Upper lobe of left lung (tissue), 6 donors: ENCODE data around the gene COA7. TPM values are rescaled to one million over a fixed set of nuclear protein-coding genes. Genes with fewer than 3 reads are reported as not detected.

Experiments
- ATAC-seq, 2 donors: fragments of 200-7000 bp; cut with Tn5 transposase; one replicate each; pipeline ENCODE4 v1.9.1; 2022; ENCODE audit warnings: mild to moderate bottlenecking in 2 of 2, moderate library complexity in 2 of 2; ENCODE audit not compliant: low FRiP score in 2 of 2
- DNase-seq, 2 donors: peaks; one replicate each; pipeline ENCODE4 v3.0.0-alpha.2; 2019 to 2020
- H3K27ac ChIP-seq, 4 donors: fragments of 200-600 bp; sonication (generic); one replicate each; pipeline ENCODE4 v1.5.1; 2016 to 2019
- H3K27me3 ChIP-seq, 4 donors: fragments of 200-600 bp; sonication (generic); one replicate each; pipeline ENCODE4 v1.5.1; 2017 to 2019
- H3K36me3 ChIP-seq, 4 donors: fragments of 200-600 bp; sonication (generic); one replicate each; pipeline ENCODE4 v1.5.1; 2016 to 2019
- H3K4me1 ChIP-seq, 4 donors: fragments of 200-600 bp; sonication (generic); one replicate each; pipeline ENCODE4 v1.5.1; 2018 to 2019
- H3K4me3 ChIP-seq, 4 donors: fragments of 200-600 bp; sonication (generic); one replicate each; pipeline ENCODE4 v1.5.1; 2017 to 2019; ENCODE audit warnings: mild to moderate bottlenecking in 2 of 4, moderate library complexity in 1 of 4
- H3K9me3 ChIP-seq, 4 donors: fragments of 200-600 bp; sonication (generic); one replicate each; pipeline ENCODE4 v1.5.1; 2018 to 2019
- CTCF ChIP-seq, 6 experiments: fragments of 450-650 bp in 4 of 6; fragments of 200-600 bp in 2 of 6; sonication (generic) in 2 of 6; IDR thresholded peaks; one replicate each; pipeline ENCODE4 v1.5.1; 2016 to 2019; ENCODE audit warnings: antibody characterized with exemption in 6 of 6
- EP300 ChIP-seq, 4 donors: sonication (generic); formaldehyde crosslinking; IDR thresholded peaks; one replicate each; pipeline ENCODE4 v1.5.1; 2017; ENCODE audit warnings: antibody characterized with exemption in 4 of 4, control low read depth in 2 of 4
- POLR2A ChIP-seq, 4 donors: fragments of 450-650 bp; IDR thresholded peaks; one replicate each; pipeline ENCODE4 v1.5.1; 2016 to 2017; ENCODE audit warnings: antibody characterized with exemption in 4 of 4, mild to moderate bottlenecking in 2 of 4
- POLR2AphosphoS5 ChIP-seq, 2 donors: sonication (generic); formaldehyde crosslinking; IDR thresholded peaks; one replicate each; pipeline ENCODE4 v1.5.1; 2017; ENCODE audit warnings: antibody characterized with exemption in 2 of 2
- WGBS, 2 donors: methylation state at CpG; one replicate each; pipeline ENCODE4 v1.1.5; 2017 to 2018; 5-methylcytosine and 5-hydroxymethylcytosine counted together
- total RNA-seq, 6 donors: library from RNA; depleted of rRNA in 4 of 6; stranded (reverse); fragments of >200 nt in 4 of 6; gene quantifications; one replicate each; pipeline versions ENCODE4 v1.1.0 to v1.2.1, GENCODE V29; 2016 to 2021
- donor health status: DM: no; HTN: no; CAD: no; lungs with moderate emphysema.
- donor health status: DM: no; HTN: yes; CAD: no; lungs with severe emphysema.

Gene COA7
- total RNA-seq, 6 donors from 2014 or later, result 2.2 to 20.8 (median 10.6) TPM

DNA sequence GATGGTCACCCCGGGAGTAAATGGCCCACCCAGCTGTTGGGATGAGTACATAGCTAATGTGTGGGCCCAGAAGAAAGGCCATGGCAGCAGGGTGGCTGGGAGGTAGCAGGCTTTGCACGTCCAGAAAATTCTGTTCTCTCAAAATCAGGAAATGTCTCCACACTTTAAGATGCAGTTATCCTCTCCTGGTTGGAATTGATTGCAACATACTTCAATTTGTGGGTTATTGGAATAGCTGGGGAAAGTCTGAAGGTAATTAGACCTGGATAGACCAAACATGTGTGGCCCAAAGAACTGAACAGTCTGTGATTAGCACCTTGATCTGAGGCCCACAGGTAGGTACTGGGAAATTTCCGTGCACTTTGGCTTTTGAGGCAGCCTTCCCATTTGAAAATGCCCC lies 30.2 kb downstream of the COA7 start:
- DNase-seq (no peak), ATAC-seq (no peak)
- TF ChIP-seq POLR2AphosphoS5 (IDR thresholded peaks at IDR 0.05), result no peak
- TF ChIP-seq EP300 (IDR thresholded peaks at IDR 0.05), result no peak
- TF ChIP-seq CTCF (IDR thresholded peaks at IDR 0.05), result no peak
- no peak for TF ChIP-seq POLR2A (IDR thresholded peaks at IDR 0.05)
- Histone ChIP-seq H3K9me3 (no peaks in the 10 kb centered on the region), H3K4me1 (no peaks in the 10 kb centered on the region), H3K27ac (no peak overlapping the region), H3K4me3 (no peak overlapping the region), H3K36me3 (no peaks in the 10 kb centered on the region), H3K27me3 (no peaks in the 10 kb centered on the region)
- WGBS, 2 donors, result 81% methylated on average over 3 of the region's 3 CpGs

DNA sequence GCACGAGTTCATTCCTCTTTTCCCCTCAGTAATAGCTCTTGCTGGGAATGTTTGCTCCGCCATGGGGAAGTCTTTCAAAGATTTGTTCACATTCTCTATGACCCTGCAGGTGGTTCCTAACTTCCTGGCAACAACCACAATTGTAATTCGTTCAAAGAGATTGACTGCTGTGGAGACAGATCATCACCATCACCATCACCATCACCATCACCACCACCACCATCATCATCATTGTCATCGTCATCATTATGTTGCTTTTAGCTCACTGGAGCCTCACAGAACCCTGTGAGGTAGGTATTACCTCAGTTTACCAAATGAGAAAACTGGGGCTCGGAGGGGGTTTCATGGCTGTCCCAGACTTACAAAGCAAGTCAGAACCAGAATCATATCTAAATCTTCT lies 30.9 kb downstream of the COA7 start:
- 76 to 83% methylated on average over 5 of the region's 5 CpGs for WGBS, 2 donors
- Histone ChIP-seq H3K9me3 (no peaks in the 10 kb centered on the region), H3K4me3 (no peak overlapping the region), H3K36me3 (no peaks in the 10 kb centered on the region), H3K27ac (no peak overlapping the region), H3K4me1 (peaks cover 0 to 4% (median 0%) of the 10 kb centered on the region in 4 donors), H3K27me3 (no peaks in the 10 kb centered on the region)
- DNase-seq (no peak), ATAC-seq (no peak)
- no peak for TF ChIP-seq EP300 (IDR thresholded peaks at IDR 0.05)
- no peak for TF ChIP-seq POLR2AphosphoS5 (IDR thresholded peaks at IDR 0.05)
- TF ChIP-seq CTCF (IDR thresholded peaks at IDR 0.05), result no peak
- TF ChIP-seq POLR2A (IDR thresholded peaks at IDR 0.05), result no peak

DNA sequence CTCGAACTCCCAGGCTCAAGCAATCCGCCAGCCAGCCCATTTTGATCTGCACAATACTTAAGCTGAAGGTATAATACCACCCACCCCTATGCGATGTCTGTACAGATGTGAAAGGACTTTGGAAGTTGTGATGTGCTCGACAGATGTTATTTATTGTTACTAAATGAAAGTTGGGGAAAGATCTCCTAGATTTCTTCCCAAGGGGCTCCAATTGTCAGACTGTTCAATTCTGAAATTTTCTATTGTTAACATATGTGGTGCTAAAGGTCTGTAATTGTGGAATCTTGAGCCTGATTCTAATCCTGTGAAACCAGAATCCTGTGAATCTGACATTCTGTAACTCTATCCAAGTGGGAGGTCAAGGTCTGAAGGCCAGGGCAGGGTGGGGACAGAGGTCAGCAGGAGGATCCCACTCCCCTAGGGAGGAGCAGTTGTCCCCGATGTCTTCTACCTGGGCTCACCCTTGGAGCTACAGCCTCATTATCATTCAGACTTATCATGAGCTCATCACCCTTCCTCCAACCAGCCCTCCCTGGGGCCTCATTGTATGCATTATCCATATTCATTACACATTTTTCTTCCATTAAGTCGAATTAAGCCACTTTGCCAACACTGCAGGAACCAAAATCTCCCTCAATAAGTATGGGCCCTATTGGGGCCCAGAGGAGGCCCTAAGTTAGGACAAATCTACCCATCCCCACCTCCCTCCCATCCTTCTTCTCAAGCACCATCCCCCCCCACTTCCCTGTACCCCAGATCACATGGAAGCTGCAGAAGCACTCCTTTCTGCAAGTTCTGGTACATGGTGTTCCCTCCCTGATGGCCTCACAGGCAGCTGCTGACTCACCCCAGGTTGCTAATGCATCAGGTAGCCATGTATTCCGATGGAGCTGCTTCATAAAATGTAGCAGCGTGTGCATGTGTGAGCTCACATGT lies 32.9 kb downstream of the COA7 start:
- no peak for ATAC-seq
- no peaks in the 10 kb centered on the region for H3K9me3 ChIP-seq
- no peak overlapping the region for H3K4me3 ChIP-seq
- 92 to 95% methylated on average over 8 of the region's 8 CpGs for WGBS, 2 donors
- H3K4me1 ChIP-seq, result peaks cover 0 to 4% (median 0%) of the 10 kb centered on the region in 4 donors
- no peak overlapping the region for H3K27ac ChIP-seq
- H3K36me3 ChIP-seq, result no peaks in the 10 kb centered on the region
- H3K27me3 ChIP-seq, result no peaks in the 10 kb centered on the region
- no peak for TF ChIP-seq CTCF (IDR thresholded peaks at IDR 0.05)
- no peak for TF ChIP-seq POLR2AphosphoS5 (IDR thresholded peaks at IDR 0.05)
- no peak for TF ChIP-seq EP300 (IDR thresholded peaks at IDR 0.05)
- TF ChIP-seq POLR2A (IDR thresholded peaks at IDR 0.05), result no peak
- no peak for DNase-seq

GRCh38 chr1:52663716-52664115 lies 34.4 kb downstream of the COA7 start:
- TF ChIP-seq EP300 (IDR thresholded peaks at IDR 0.05) (no peak), POLR2A (IDR thresholded peaks at IDR 0.05) (no peak), CTCF (IDR thresholded peaks at IDR 0.05) (no peak), POLR2AphosphoS5 (IDR thresholded peaks at IDR 0.05) (no peak)
- WGBS, 2 donors, result 87 to 93% methylated on average over 5 of the region's 5 CpGs
- Histone ChIP-seq H3K36me3 (no peaks in the 10 kb centered on the region), H3K27me3 (no peaks in the 10 kb centered on the region), H3K9me3 (no peaks in the 10 kb centered on the region), H3K4me1 (peaks cover 0 to 4% (median 0%) of the 10 kb centered on the region in 4 donors), H3K27ac (no peak overlapping the region), H3K4me3 (no peak overlapping the region)
- DNase-seq, result no peak
- ATAC-seq, result no peak
